ENCODE measurements around the gene MYH15. TPM values are rescaled to one million over a fixed set of nuclear protein-coding genes. Genes with fewer than 3 reads are reported as not detected.

The MYH15 gene
- total RNA-seq, 1 donor from 2014 or later = 0.23 TPM

GRCh38 chr3:108407886-108408285, 102.5 kb downstream of the MYH15 start:
- Mint-ChIP-seq H3K27ac (ENCODE audit: unreplicated experiment) (no peak overlapping the region), H3K27me3 (ENCODE audit: unreplicated experiment) (no peaks in the 10 kb centered on the region), H3K4me1 (ENCODE audit: unreplicated experiment) (peaks cover 18% of the 10 kb centered on the region), H3K36me3 (ENCODE audit: low read depth, unreplicated experiment) (no peaks in the 10 kb centered on the region), H3K9me3 (ENCODE audit: unreplicated experiment) (no peaks in the 10 kb centered on the region), H3K4me3 (ENCODE audit: unreplicated experiment) (no peak overlapping the region)
- DNase-seq (ENCODE audit: low spot score) = no peak
- TF ChIP-seq CTCF (IDR thresholded peaks at IDR 0.05; ENCODE audit: unreplicated experiment) = no peak

GRCh38 chr3:108406661-108407206, 103.7 kb downstream of the MYH15 start:
- H3K27ac Mint-ChIP-seq (ENCODE audit: unreplicated experiment) = no peak overlapping the region
- TF ChIP-seq CTCF (IDR thresholded peaks at IDR 0.05; ENCODE audit: unreplicated experiment) = peak; percentile 47
- H3K27me3 Mint-ChIP-seq (ENCODE audit: unreplicated experiment) = no peaks in the 10 kb centered on the region
- DNase-seq (ENCODE audit: low spot score) = peak; percentile 12
- H3K9me3 Mint-ChIP-seq (ENCODE audit: unreplicated experiment) = no peaks in the 10 kb centered on the region
- no peaks in the 10 kb centered on the region for H3K36me3 Mint-ChIP-seq (ENCODE audit: low read depth, unreplicated experiment)
- H3K4me1 Mint-ChIP-seq (ENCODE audit: unreplicated experiment) = peaks cover 18% of the 10 kb centered on the region
- H3K4me3 Mint-ChIP-seq (ENCODE audit: unreplicated experiment) = no peak overlapping the region

GRCh38 chr3:108406063-108406660, 104.2 kb downstream of the MYH15 start:
- H3K4me1 Mint-ChIP-seq (ENCODE audit: unreplicated experiment) = peaks cover 18% of the 10 kb centered on the region
- no peaks in the 10 kb centered on the region for H3K36me3 Mint-ChIP-seq (ENCODE audit: low read depth, unreplicated experiment)
- no peak overlapping the region for H3K27ac Mint-ChIP-seq (ENCODE audit: unreplicated experiment)
- no peaks in the 10 kb centered on the region for H3K9me3 Mint-ChIP-seq (ENCODE audit: unreplicated experiment)
- no peaks in the 10 kb centered on the region for H3K27me3 Mint-ChIP-seq (ENCODE audit: unreplicated experiment)
- no peak for DNase-seq (ENCODE audit: low spot score)
- no peak for TF ChIP-seq CTCF (IDR thresholded peaks at IDR 0.05; ENCODE audit: unreplicated experiment)
- no peak overlapping the region for H3K4me3 Mint-ChIP-seq (ENCODE audit: unreplicated experiment)

- no peak overlapping the region for H3K4me3 Mint-ChIP-seq (ENCODE audit: unreplicated experiment)
- no peak overlapping the region for H3K27ac Mint-ChIP-seq (ENCODE audit: unreplicated experiment)
- peaks cover 18% of the 10 kb centered on the region for H3K4me1 Mint-ChIP-seq (ENCODE audit: unreplicated experiment)
- no peaks in the 10 kb centered on the region for H3K9me3 Mint-ChIP-seq (ENCODE audit: unreplicated experiment)
- H3K36me3 Mint-ChIP-seq (ENCODE audit: low read depth, unreplicated experiment) = no peaks in the 10 kb centered on the region
- H3K27me3 Mint-ChIP-seq (ENCODE audit: unreplicated experiment) = no peaks in the 10 kb centered on the region
- DNase-seq (ENCODE audit: low spot score) = no peak
- no peak for TF ChIP-seq CTCF (IDR thresholded peaks at IDR 0.05; ENCODE audit: unreplicated experiment)
Measured at GRCh38 chr3:108404368-108404767, 106.0 kb downstream of the MYH15 start.

- Mint-ChIP-seq H3K4me3 (ENCODE audit: unreplicated experiment) (no peak overlapping the region), H3K4me1 (ENCODE audit: unreplicated experiment) (peaks cover 18% of the 10 kb centered on the region), H3K27ac (ENCODE audit: unreplicated experiment) (no peak overlapping the region), H3K27me3 (ENCODE audit: unreplicated experiment) (no peaks in the 10 kb centered on the region), H3K9me3 (ENCODE audit: unreplicated experiment) (no peaks in the 10 kb centered on the region), H3K36me3 (ENCODE audit: low read depth, unreplicated experiment) (no peaks in the 10 kb centered on the region)
- no peak for TF ChIP-seq CTCF (IDR thresholded peaks at IDR 0.05; ENCODE audit: unreplicated experiment)
- DNase-seq (ENCODE audit: low spot score) = no peak
Measured at GRCh38 chr3:108403686-108404345, 106.6 kb downstream of the MYH15 start.
